Loucy (cell line): ENCODE measurements around the gene IRF3.

Experiments used
- CTCF ChIP-seq: fragments of 200-600 bp; sonication (generic); conservative IDR thresholded peaks from 2 replicates; pipeline ENCODE4 v1.5.1; 2014; ENCODE audit warnings: mild to moderate bottlenecking, antibody characterized with exemption, low read length
- EZH2phosphoT487 ChIP-seq: fragments of 200-600 bp; IDR thresholded peaks from 2 replicates; pipeline ENCODE4 v1.6.1; 2018; ENCODE audit warnings: antibody characterized with exemption, mild to moderate bottlenecking, moderate library complexity, borderline replicate concordance

DNA sequence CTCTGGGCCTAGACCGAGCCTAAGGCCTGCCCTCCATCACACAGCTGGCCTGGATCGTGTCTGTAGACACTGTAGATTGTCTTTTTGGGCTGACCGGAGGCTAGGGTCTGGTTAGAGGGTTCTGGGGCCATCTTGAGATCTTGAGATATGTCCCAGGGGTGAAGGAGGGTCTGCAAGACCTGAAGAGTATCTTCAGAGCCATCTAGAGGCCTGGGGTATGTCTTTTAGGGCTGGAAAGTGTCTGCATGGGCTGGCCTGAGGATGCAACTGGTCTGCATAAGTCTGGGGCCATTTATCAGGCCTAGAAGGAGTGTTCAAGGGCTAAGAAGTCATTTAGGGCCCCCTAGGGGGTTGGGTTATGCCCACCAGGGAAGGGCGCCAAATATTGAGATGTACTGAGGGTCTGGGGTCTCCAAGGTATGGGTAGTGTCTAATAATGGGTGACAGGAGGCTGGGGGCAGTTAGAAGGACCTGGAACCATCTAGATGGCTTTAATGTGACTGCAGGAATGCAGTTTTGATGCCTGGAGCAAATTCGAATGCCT, 23.1 kb downstream of the IRF3 start:
- TF ChIP-seq CTCF (no peak; the same call in 1 of the 2 replicates), EZH2phosphoT487 (no peak)
